Choroid plexus epithelial cell (primary cell): ENCODE measurements around the gene CTDSP1.

Source experiments
- DNase-seq: peaks from one replicate; pipeline ENCODE4 v3.0.0-alpha.2; 2010; ENCODE audit warnings: low read depth
- H3K4me3 ChIP-seq: 2 replicates; pipeline ENCODE4 v1.5.1; 2011; ENCODE audit warnings: low read depth, mild to moderate bottlenecking, control low read depth, low read length, moderate library complexity
- CTCF ChIP-seq: conservative IDR thresholded peaks from 2 replicates; pipeline ENCODE4 v1.5.1; 2011; ENCODE audit warnings: low read depth, mild to moderate bottlenecking, control low read depth, inconsistent platforms, low read length, moderate library complexity

Gene CTDSP1

GRCh38 chr2:218427741-218428140, 28.1 kb downstream of the CTDSP1 start:
- H3K4me3 ChIP-seq = no peak overlapping the region
- no peak for DNase-seq
- TF ChIP-seq CTCF = no peak

GRCh38 chr2:218428846-218429558, 29.3 kb downstream of the CTDSP1 start:
- DNase-seq = no peak
- H3K4me3 ChIP-seq = no peak overlapping the region
- TF ChIP-seq CTCF = no peak

GRCh38 chr2:218429911-218430692, 30.4 kb downstream of the CTDSP1 start:
- no peak for TF ChIP-seq CTCF
- H3K4me3 ChIP-seq = no peak overlapping the region
- no peak for DNase-seq

DNA sequence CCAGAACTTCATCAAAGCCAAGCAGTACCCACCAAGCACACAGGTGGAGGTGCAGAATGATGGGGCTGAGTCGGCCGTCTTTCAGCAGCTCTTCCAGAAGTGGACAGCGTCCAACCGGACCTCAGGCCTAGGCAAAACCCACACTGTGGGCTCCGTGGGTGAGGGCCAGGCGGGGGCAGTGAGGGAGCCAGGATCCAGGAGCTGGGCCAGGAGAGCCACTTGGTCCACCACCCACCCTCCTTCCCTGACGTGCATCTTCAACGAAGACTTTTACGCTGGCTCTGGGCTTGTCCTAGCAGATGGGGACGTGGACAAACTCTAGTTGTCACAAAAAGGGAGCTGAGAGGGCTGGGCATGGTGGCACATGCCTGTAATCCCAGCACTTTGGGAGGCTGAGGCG, 31.1 kb downstream of the CTDSP1 start:
- DNase-seq = no peak
- TF ChIP-seq CTCF = no peak
- H3K4me3 ChIP-seq = no peak overlapping the region

- no peak overlapping the region for H3K4me3 ChIP-seq
- DNase-seq = no peak
- TF ChIP-seq CTCF = no peak
Observed at GRCh38 chr2:218431878-218432277, 32.2 kb downstream of the CTDSP1 start.

GRCh38 chr2:218432676-218433365, 33.2 kb downstream of the CTDSP1 start:
- no peak for DNase-seq
- TF ChIP-seq CTCF = no peak
- H3K4me3 ChIP-seq = no peak overlapping the region
